ENCODE data around the gene TPRG1.

- no peak for TF ChIP-seq POLR2A (IDR thresholded peaks at IDR 0.05; ENCODE audit: low read length)
- TF ChIP-seq GATA1 (IDR thresholded peaks at IDR 0.05; ENCODE audit: low read depth, low read length) = no peak
These were observed 39.5 kb upstream of the TPRG1 start for GRCh38 chr3:189132231-189132671.

Data from erythroblast (primary cell).